Body of pancreas (tissue), 4 donors: ENCODE data around the gene SRGAP2.
"Not testable (repeated sequence)": the region's sequence is repeated elsewhere in the genome, so short reads cannot be mapped to it uniquely, and the experiment has no call there.

Experiments used
- CTCF ChIP-seq, 7 experiments: fragments of 450-650 bp in 4 of 7; fragments of 200-600 bp in 3 of 7; sonication (generic) in 3 of 7; IDR thresholded peaks; one replicate each; pipeline ENCODE4 v1.5.1; 2016 to 2019; ENCODE audit warnings: antibody characterized with exemption in 7 of 7
- POLR2A ChIP-seq, 3 donors: fragments of 450-650 bp; IDR thresholded peaks; one replicate each; pipeline ENCODE4 v1.6.1; 2016; ENCODE audit warnings: antibody characterized with exemption in 3 of 3, mild to moderate bottlenecking in 2 of 3

DNA sequence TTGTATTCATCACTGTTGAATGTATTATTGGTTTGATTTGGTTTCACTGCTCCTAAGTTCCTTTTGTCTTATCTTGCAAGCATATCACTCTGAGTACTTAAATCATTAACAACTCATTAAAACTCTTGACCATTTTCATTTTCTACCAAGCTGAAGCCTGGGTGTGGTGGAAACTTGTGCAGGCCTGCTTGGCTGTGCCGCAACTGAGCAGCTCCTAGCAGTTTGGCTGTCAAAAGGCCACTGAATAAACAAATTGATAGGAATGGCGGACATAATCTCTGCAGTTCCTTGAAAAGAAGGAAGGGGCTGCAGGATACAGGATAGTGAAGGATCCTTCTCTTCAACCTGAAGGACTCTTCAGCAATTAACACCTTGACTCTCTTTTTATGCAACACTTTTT lies 25.9 kb downstream of the SRGAP2 start:
- TF ChIP-seq CTCF, POLR2A (IDR thresholded peaks at IDR 0.05): not testable (repeated sequence)
